HG03354 (cell line): ENCODE measurements around the gene CACNA2D3.

Experiments used
- ATAC-seq: cut with Tn5 transposase; IDR thresholded peaks from one replicate; pipeline ENCODE4 v1.9.1; 2021; ENCODE audit warnings: mild to moderate bottlenecking; ENCODE audit not compliant: unreplicated experiment, poor library complexity, severe bottlenecking

CACNA2D3 gene

DNA sequence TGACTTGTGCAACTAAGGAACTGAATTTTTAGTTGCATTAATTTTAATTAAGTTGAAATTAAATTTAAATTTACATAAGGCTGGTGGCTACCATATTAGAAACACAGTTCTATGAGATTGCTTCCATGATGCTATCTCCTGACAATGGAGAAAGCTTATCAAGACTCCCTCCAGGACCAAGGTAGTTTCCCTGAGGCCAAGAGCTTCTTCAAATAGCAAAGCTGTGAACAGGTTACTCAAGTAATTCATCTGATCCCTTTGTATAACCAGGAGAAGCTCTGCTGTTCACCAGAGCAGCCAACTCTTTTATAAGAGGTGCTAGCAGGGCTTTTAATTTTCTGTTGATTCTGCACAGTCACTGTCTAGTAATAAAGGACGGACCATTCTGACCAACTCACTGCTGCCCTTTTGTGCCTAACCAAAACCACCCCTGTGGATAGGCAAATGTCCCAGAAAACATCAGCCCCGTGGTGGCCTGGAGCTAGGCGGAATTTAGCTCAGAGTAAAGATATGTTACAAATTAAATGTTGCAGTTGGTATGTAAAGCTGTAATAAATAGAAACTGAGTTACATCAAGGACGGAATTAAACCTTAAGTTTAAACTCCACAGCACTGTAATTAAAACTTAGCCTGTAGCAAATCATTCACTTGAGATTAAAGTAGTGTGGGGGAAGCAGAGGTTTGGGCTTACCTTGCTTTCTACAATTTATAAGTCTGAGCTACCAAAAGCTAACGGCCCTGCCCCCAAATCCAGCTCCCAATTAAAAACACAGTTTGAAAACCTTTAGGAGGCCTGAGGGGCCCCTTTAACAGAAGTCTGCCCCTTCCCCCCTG, 861.1 kb downstream of the CACNA2D3 start:
- ATAC-seq, result no peak

DNA sequence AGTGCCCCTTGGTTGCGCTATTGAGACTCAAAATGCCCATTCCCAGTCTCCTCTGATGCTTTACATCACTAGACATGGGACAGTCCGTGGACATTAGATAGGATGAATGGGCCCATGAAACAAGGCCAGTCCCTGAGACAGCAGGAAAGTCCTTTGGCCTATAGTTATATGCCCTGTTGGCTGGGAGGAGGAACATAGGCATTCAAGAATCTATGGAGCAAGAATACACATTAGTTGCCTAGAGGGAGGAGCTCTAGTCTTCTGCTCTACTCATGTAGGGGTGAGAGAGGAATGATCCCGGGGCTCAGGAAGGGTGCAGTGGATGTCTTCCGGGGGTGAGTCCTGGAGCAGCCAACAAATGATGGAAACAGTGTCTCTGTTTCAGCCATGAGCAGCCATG, 863.5 kb downstream of the CACNA2D3 start:
- ATAC-seq, result no peak

DNA sequence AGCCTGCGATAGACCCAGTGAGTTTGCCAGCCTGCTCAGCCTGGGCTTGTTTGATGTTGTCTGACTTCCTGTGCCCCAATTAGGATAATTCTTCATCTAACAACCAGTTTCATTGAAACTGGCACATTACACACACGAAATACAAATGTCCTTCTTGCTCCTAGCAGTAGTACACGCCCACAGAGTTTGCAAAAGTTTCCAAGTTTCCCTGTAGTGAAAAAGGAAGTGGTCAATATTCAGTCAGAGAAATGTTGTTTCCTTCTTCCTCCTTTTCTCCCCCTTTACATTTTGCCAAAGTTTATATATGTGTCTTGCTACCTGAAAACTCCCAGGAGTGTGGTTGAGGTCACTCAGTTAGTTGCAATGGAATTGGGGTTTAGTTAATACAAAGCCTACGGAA, 863.9 kb downstream of the CACNA2D3 start:
- ATAC-seq, result no peak

- ATAC-seq, result no peak
Measured at GRCh38 chr3:54987719-54988118, 865.4 kb downstream of the CACNA2D3 start.

DNA sequence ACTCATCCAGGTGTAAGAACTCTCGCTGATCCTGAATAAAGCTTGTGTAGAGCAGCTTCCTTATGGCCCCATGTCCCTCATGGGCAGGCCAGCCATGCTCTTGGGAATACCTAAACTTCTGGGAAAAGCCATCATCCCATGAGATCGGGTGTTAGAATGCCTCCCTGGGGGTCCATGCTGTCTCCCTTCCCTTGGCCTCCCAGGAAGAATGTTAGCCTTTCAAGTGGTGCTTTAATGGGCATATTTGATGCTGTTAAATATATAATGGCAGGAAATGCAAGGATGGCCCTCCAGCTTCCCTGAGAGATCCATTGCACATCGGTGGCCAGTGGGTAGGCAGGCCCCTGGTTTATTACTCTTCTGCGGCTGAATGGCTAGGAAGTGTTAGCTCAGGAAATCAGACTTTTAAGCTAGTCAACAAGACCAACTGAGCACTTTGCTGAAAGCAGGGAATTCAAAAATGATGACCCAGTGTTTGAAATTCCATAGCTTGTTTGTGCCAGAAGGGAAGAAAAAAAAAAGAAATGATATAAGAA, 866.0 kb downstream of the CACNA2D3 start:
- ATAC-seq, result no peak

DNA sequence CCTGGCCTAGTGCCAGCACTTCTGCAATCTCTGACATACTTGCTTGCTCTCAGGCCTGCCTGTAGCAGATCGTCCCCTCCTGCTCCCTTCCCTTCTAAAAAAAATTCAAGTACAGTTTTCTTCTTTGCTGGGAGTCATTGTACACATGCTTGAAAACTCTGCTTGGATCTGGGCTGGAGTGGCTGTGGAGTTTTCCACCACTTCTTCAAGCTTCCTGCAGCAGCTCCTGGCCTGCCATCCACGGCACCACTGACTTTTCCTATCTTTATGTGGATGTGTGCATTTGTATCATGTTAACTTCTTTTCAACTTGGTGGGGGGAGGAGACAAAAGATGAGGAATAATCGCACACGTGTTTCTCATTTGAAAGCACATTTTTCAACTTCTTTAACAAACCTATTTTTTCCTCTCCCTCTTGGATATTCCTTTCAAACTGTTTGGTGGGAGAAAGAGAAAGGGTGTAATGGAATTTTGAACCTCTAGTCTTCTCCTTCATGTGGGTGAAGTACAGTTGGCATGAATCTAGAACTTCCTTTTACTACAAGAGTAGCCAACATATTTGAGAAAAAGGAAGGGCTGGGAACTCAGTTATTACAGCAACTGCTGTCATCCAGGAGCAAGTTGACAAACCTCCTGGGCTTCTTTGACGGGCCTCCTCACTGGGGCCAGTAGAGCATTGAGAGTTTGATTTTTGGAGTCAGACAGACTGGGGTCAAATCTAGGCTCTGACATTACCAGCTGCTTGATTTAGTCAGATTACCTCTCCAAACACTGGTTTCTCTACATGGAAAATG, 866.7 kb downstream of the CACNA2D3 start:
- ATAC-seq, result no peak

DNA sequence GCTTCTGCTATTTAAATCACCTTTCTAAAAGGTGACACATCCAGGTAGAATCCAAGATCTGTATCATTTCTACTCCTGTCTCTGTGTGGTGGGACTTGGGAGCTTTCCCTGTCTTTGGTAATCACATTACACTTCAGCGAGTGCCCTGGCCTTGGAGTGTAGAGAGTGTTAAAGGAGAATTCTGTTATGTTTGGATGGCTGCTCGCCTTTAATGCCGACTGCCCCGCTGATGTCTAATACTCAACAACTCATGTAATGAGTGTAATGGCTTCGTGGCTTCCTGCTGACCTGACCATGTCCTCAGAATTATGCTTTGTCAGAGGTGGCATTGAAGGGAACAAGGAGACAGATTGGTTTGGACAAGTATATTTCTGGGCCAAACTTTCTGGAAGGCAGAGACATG, 871.8 kb downstream of the CACNA2D3 start:
- no peak for ATAC-seq

DNA sequence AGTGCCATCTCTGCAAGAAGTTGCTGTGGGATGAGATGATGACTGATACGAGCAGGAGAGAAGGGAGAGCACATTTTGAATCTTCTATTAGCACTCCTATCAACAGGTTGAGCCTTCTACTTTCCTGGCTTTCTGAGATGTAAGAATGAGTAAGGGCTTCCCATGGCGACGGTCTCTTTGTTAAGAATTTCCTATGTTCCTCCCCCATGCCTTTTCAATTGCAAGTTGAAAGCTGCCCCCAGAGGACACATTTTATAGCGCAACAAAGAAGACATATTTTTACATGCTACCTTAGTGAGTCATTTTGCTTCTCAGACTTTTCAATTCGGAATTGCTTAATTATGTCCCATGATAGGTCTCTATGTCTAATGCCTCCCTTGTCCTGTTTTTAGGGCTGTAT, 876.8 kb downstream of the CACNA2D3 start:
- ATAC-seq, result no peak

GRCh38 chr3:54999811-55000210, 877.5 kb downstream of the CACNA2D3 start:
- ATAC-seq, result no peak

GRCh38 chr3:55000546-55000945, 878.2 kb downstream of the CACNA2D3 start:
- no peak for ATAC-seq

DNA sequence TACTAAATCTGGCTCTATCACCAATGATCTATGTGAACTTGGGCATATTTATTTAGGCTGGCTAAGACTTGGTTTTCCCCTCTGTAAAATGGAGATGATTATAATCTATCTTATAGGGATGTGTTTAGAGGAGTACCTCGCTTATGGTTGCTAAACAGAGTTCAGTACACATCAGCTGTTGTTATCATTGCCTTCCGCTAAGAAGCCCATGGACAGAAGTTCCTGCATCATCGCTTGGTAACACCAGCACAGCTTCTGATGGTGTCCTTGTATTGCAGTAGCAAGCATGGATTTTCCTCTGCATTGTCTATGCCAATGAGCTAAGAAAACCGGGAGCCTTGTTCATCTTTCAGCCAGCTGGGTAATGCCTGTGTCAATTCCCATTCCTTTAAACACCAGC, 878.6 kb downstream of the CACNA2D3 start:
- ATAC-seq, result no peak

- ATAC-seq, result no peak
Measured at GRCh38 chr3:55002416-55002930, 880.1 kb downstream of the CACNA2D3 start.

DNA sequence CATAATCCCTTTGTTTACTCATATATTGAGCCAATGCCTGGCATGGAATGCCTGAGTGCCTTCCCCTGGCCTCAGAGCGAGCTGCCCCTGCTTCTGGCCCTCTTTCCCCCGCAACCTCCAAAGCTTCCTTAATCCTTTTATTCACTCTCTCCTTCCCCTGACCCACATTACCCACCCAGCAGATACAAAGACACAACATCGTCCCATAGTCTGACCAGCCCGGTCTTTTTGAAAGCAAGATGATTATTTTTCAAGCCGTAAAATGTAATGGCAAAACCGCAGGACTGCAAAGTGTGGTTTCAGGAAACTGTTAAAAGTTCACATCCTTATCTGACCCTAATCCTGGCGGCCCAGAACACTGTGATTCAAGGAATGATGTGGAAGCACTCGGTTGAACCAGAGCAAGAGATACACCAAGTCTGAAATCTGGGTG, 883.9 kb downstream of the CACNA2D3 start:
- ATAC-seq, result no peak

GRCh38 chr3:55007971-55008370, 885.6 kb downstream of the CACNA2D3 start:
- no peak for ATAC-seq

GRCh38 chr3:55009372-55009771, 887.0 kb downstream of the CACNA2D3 start:
- ATAC-seq, result no peak

DNA sequence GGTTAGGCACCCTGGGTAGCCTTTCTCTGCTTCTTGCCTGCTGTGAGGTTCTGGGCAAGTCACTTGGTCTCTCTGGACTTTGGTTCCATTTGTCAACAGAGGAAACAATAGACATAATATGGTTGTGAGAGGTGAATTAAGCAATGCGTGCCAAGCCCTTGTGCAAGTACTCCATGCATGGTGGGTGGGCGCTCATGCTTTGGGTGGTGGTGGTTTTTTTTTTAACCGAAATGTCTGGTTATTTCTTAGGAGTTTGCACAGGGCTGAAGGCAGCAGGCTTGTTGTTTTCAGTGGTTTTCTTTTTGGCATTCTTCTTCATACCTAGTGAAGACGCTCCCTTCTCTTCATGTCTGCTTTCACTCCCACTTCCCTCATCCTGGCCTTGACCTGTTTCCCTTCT, 889.7 kb downstream of the CACNA2D3 start:
- no peak for ATAC-seq

DNA sequence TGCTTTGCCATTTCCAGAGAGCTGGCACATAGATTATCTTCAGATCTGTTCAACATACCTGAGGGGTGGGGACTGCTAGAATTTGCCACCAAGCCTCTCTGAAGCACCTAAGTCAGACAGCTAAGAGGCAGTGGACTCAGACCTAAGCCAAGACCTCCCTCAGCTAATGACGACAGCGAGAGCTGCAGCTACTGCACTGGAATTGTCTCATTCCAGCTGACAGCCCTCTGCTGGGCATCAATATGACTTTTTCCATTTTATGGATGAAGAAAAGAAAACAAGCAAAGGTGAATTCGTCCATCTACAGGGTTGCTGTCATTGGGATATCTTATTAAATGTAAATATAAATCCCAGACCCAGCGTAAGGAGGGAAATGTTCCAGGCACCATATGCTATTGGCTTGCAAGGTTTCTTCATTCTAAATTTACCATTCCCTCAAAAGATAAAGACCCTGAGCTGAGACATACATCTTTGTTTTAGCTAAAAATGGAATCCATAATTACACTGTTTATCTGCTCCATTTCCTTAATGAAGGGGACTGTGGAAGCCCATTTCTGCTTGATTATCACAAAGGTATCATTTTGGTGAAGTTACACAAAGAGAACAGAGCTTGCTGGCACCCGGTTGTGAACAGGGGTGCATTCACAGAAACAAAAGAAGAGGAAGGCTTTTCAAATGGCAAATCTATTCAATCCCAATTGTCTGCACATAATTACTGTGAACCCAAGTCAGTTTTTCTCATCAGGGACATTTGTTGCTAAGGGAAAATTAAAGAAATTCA, 891.0 kb downstream of the CACNA2D3 start:
- no peak for ATAC-seq

DNA sequence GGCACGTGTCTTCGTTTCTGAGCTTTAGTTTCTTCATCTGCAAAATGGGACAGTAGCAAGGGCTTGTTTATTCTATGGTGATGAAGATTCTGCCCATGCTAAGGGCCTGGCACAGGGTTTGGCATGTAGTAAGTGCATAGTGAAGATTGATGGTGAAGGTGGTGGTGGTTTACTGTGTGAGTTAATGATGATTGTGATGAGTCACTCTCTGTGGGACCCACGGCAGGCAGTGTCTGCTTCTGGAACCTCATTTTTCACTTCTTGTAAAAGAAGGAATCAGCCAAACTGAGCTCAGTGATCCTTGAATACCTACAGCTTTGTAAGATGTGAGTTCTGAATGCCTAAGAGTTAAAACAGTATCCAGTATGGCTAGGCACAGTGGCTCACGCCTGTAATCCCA, 891.7 kb downstream of the CACNA2D3 start:
- ATAC-seq, result no peak

- ATAC-seq, result no peak
Measured at GRCh38 chr3:55014906-55015305, 892.6 kb downstream of the CACNA2D3 start.

DNA sequence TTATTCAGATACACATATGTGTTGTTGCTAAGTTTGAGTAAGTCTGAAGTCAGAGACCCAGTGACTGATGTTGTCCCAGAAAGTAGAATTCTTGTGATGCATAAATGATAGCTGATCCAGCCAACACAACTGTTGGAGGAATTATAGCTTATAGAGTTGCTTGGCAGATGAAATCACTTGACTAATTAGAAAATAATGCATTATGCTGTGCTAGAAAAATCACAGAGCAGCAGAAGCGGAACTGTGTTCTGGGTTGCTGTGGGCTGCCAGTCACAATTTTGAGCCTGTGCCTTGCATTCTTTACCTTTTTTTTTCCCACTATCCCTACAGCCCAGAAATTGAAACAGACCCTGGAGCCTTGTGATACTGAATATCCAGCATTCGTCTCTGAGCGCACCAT, 895.5 kb downstream of the CACNA2D3 start:
- no peak for ATAC-seq
